Endodermal cell (in vitro differentiated cells): ENCODE results near the gene ATP10B. TPM values are rescaled to one million over a fixed set of nuclear protein-coding genes. Genes with fewer than 3 reads are reported as not detected.

Experiments used
- DNase-seq: peaks from one replicate; pipeline ENCODE4 v3.0.0-alpha.2; 2017
- H3K27ac ChIP-seq: 2 replicates; pipeline ENCODE4 v1.5.1; 2013; ENCODE audit warnings: mild to moderate bottlenecking, low read depth, low read length, moderate library complexity
- H3K27me3 ChIP-seq: 2 replicates; pipeline ENCODE4 v1.6.1; 2013; ENCODE audit warnings: mild to moderate bottlenecking, low read length, moderate library complexity; ENCODE audit not compliant: insufficient read depth, control insufficient read depth, poor library complexity, severe bottlenecking
- H3K36me3 ChIP-seq: 2 replicates; pipeline ENCODE4 v1.7.0; 2013; ENCODE audit warnings: mild to moderate bottlenecking, low read length, moderate library complexity; ENCODE audit not compliant: control insufficient read depth, insufficient read depth
- H3K4me1 ChIP-seq: one replicate; pipeline ENCODE4 v1.7.0; 2013; ENCODE audit warnings: low read length; ENCODE audit not compliant: control insufficient read depth, insufficient read depth
- H3K4me3 ChIP-seq: 2 replicates; pipeline ENCODE4 v1.5.1; 2013; ENCODE audit warnings: mild to moderate bottlenecking, low read length, moderate library complexity
- H3K9ac ChIP-seq: 2 replicates; pipeline ENCODE4 v1.6.1; 2013; ENCODE audit warnings: mild to moderate bottlenecking, low read length, moderate library complexity; ENCODE audit not compliant: poor library complexity, severe bottlenecking; ENCODE audit errors: extremely low read depth
- H3K9me3 ChIP-seq: 2 replicates; pipeline ENCODE4 v1.6.1; 2013; ENCODE audit warnings: mild to moderate bottlenecking, low read length, moderate library complexity; ENCODE audit not compliant: control insufficient read depth
- H3K27ac Mint-ChIP-seq: 2 replicates; pipeline ENCODE4 v1.8.0; 2020; ENCODE audit warnings: mixed read lengths
- H3K27me3 Mint-ChIP-seq: 2 replicates; pipeline ENCODE4 v1.8.0; 2021; ENCODE audit warnings: mild to moderate bottlenecking, mixed read lengths; ENCODE audit not compliant: insufficient read depth
- H3K36me3 Mint-ChIP-seq: 2 replicates; pipeline ENCODE4 v1.8.0; 2020; ENCODE audit warnings: low read depth, mixed read lengths
- H3K4me1 Mint-ChIP-seq: 2 replicates; pipeline ENCODE4 v1.8.0; 2020; ENCODE audit warnings: mixed read lengths
- H3K4me3 Mint-ChIP-seq: 2 replicates; pipeline ENCODE4 v1.8.0; 2020; ENCODE audit warnings: mild to moderate bottlenecking, moderate library complexity, mixed read lengths
- H3K9me3 Mint-ChIP-seq: 2 replicates; pipeline ENCODE4 v1.8.0; 2020; ENCODE audit warnings: mild to moderate bottlenecking, mixed read lengths
- CTCF ChIP-seq: fragments of 200-600 bp; sonication (generic); conservative IDR thresholded peaks from 2 replicates; pipeline ENCODE4 v1.5.0; 2021; ENCODE audit warnings: antibody characterized with exemption, mild to moderate bottlenecking
- WGBS, 2 experiments: methylation state at CpG; one replicate each; pipeline versions ENCODE4 v1.1.5 to v1.1.7; 2013; ENCODE audit warnings: missing lambda C conversion rate in 2 of 2, mixed read lengths in 1 of 2; ENCODE audit not compliant: insufficient coverage in 1 of 2, insufficient read length in 1 of 2; 5-methylcytosine and 5-hydroxymethylcytosine counted together
- total RNA-seq, 2 donors: library from RNA; stranded (reverse); fragmentation: NEBNext Ultra II Directional in 1 of 2; extraction: Animal tissue kit (Norgen Biotek cat#: 25700) in 1 of 2; gene quantifications; 2 replicates in 1 of 2; 3 replicates in 1 of 2; pipeline ENCODE4 v1.2.1, GENCODE V29; 2021

ATP10B gene
- total RNA-seq, 2 donors from 2014 or later: 0.15 to 0.38 TPM

GRCh38 chr5:160635663-160636062, 216.3 kb downstream of the ATP10B start:
- TF ChIP-seq CTCF: no peak
- Mint-ChIP-seq H3K27ac (no peak overlapping the region), H3K9me3 (no peaks in the 10 kb centered on the region), H3K27me3 (peaks cover 22% of the 10 kb centered on the region), H3K36me3 (no peaks in the 10 kb centered on the region), H3K4me3 (no peak overlapping the region), H3K4me1 (peaks cover 31% of the 10 kb centered on the region)
- 83 to 92% methylated on average over 4 of the region's 4 CpGs for WGBS, 2 experiments
- peaks cover 4% of the 10 kb centered on the region for H3K9me3 ChIP-seq
- H3K27ac ChIP-seq: no peak overlapping the region
- H3K9ac ChIP-seq: no peak overlapping the region
- no peak overlapping the region for H3K4me3 ChIP-seq
- H3K36me3 ChIP-seq: no peaks in the 10 kb centered on the region
- no peak for DNase-seq
- no peaks in the 10 kb centered on the region for H3K27me3 ChIP-seq
- peaks cover 13% of the 10 kb centered on the region for H3K4me1 ChIP-seq

DNA sequence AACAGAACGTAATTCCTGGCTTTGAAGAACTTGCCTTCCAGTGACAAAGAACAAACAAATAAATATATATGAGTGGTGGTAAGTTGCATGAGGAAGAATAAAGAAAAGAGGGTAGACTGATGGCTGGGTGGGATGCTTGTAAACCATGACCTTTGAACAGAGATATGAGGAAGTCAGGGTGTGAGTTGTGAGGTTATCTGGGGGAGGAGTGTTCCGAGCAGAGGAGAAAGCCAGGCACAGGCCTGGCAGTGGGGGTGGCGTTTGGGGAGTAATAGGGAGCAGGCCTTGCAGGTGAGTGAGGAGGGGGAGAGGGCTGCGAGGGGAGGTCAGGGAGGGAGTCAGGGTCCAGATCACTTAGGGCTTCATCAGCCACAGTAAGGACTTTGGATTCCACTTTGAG, 217.0 kb downstream of the ATP10B start:
- Histone ChIP-seq H3K4me3 (no peak overlapping the region), H3K9me3 (peaks cover 4% of the 10 kb centered on the region), H3K9ac (no peak overlapping the region), H3K27me3 (no peaks in the 10 kb centered on the region), H3K27ac (no peak overlapping the region), H3K36me3 (no peaks in the 10 kb centered on the region), H3K4me1 (peaks cover 9% of the 10 kb centered on the region)
- Mint-ChIP-seq H3K9me3 (no peaks in the 10 kb centered on the region), H3K27me3 (peaks cover 25% of the 10 kb centered on the region), H3K4me1 (peaks cover 25% of the 10 kb centered on the region), H3K36me3 (no peaks in the 10 kb centered on the region), H3K4me3 (no peak overlapping the region), H3K27ac (no peak overlapping the region)
- no peak for DNase-seq
- TF ChIP-seq CTCF: no peak
- WGBS, 2 experiments: 88% methylated on average over 1 to 4 of the region's 4 CpGs

GRCh38 chr5:160629003-160629402, 223.0 kb downstream of the ATP10B start:
- no peak for TF ChIP-seq CTCF
- H3K4me3 ChIP-seq: no peak overlapping the region
- no peak overlapping the region for H3K27ac ChIP-seq
- H3K36me3 ChIP-seq: no peaks in the 10 kb centered on the region
- Mint-ChIP-seq H3K27me3 (peaks cover 7% of the 10 kb centered on the region), H3K27ac (no peak overlapping the region), H3K4me1 (peaks cover 23% of the 10 kb centered on the region), H3K4me3 (no peak overlapping the region), H3K9me3 (no peaks in the 10 kb centered on the region), H3K36me3 (no peaks in the 10 kb centered on the region)
- 96% methylated on average over 2 of the region's 2 CpGs; no CpG with 5 or more reads in 1 of the 2 experiments for WGBS, 2 experiments
- H3K9ac ChIP-seq: no peak overlapping the region
- no peak for DNase-seq
- H3K27me3 ChIP-seq: no peaks in the 10 kb centered on the region
- H3K4me1 ChIP-seq: peaks cover 24% of the 10 kb centered on the region
- peaks cover 4% of the 10 kb centered on the region for H3K9me3 ChIP-seq
